H9 (cell line): ENCODE results near the gene CCDC160. TPM values are rescaled to one million over a fixed set of nuclear protein-coding genes. Genes with fewer than 3 reads are reported as not detected.
"Not testable (repeated sequence)": the region's sequence is repeated elsewhere in the genome, so short reads cannot be mapped to it uniquely, and the experiment has no call there.

ENCODE experiments used
- DNase-seq: peaks from one replicate; pipeline ENCODE4 v3.0.0-alpha.2; 2017
- H2AFZ ChIP-seq: one replicate; pipeline ENCODE4 v1.6.1; 2013; ENCODE audit warnings: mild to moderate bottlenecking, low read length, control low read depth, moderate library complexity
- H2AK5ac ChIP-seq: 2 replicates; pipeline ENCODE4 v1.6.1; 2013; ENCODE audit warnings: low read length, control low read depth, mixed read lengths; ENCODE audit not compliant: insufficient read length
- H2BK120ac ChIP-seq: one replicate; pipeline ENCODE4 v1.6.1; 2013; ENCODE audit warnings: low read depth, mild to moderate bottlenecking, low read length, control low read depth, inconsistent platforms; ENCODE audit not compliant: poor library complexity, severe bottlenecking
- H2BK12ac ChIP-seq: 2 replicates; pipeline ENCODE4 v1.6.1; 2013; ENCODE audit warnings: low read length, control low read depth, mixed read lengths, low read depth; ENCODE audit not compliant: insufficient read length
- H2BK15ac ChIP-seq: 2 replicates; pipeline ENCODE4 v1.6.1; 2013; ENCODE audit warnings: low read depth, low read length, control low read depth
- H2BK20ac ChIP-seq: one replicate; pipeline ENCODE4 v1.6.1; 2013; ENCODE audit warnings: low read depth, mild to moderate bottlenecking, low read length, control low read depth, inconsistent platforms; ENCODE audit not compliant: poor library complexity, severe bottlenecking
- H2BK5ac ChIP-seq: 2 replicates; pipeline ENCODE4 v1.6.1; 2013; ENCODE audit warnings: low read length, control low read depth, mixed read lengths; ENCODE audit not compliant: insufficient read length
- H3K14ac ChIP-seq: 2 replicates; pipeline ENCODE4 v1.6.1; 2013; ENCODE audit warnings: low read length, control low read depth; ENCODE audit not compliant: insufficient read depth
- H3K18ac ChIP-seq: 2 replicates; pipeline ENCODE4 v1.6.1; 2013; ENCODE audit warnings: low read depth, mild to moderate bottlenecking, mixed read lengths, low read length, control low read depth; ENCODE audit not compliant: insufficient read length
- H3K23ac ChIP-seq: 2 replicates; pipeline ENCODE4 v1.6.1; 2013; ENCODE audit warnings: low read length, control low read depth, mixed read lengths, low read depth; ENCODE audit not compliant: insufficient read length
- H3K23me2 ChIP-seq: 2 replicates; pipeline ENCODE4 v1.6.1; 2013; ENCODE audit warnings: low read depth, mild to moderate bottlenecking, mixed read lengths, low read length, control low read depth; ENCODE audit not compliant: insufficient read length, poor library complexity, severe bottlenecking
- H3K27ac ChIP-seq: 2 replicates; pipeline ENCODE4 v1.5.1; 2013; ENCODE audit warnings: low read length, control low read depth, mixed read lengths, low read depth; ENCODE audit not compliant: insufficient read length
- H3K27me3 ChIP-seq: 2 replicates; pipeline ENCODE4 v1.6.1; 2013; ENCODE audit warnings: low read length, control low read depth, inconsistent platforms; ENCODE audit not compliant: insufficient read depth
- H3K4ac ChIP-seq: 2 replicates; pipeline ENCODE4 v1.6.1; 2013; ENCODE audit warnings: low read depth, mild to moderate bottlenecking, control low read depth, inconsistent platforms, low read length, moderate library complexity
- H3K4me1 ChIP-seq: 2 replicates; pipeline ENCODE4 v1.6.1; 2013; ENCODE audit warnings: low read length, control low read depth, inconsistent platforms; ENCODE audit not compliant: insufficient read depth
- H3K4me2 ChIP-seq: 2 replicates; pipeline ENCODE4 v1.6.1; 2013; ENCODE audit warnings: low read length, control low read depth, mixed read lengths; ENCODE audit not compliant: insufficient read length, insufficient read depth
- H3K56ac ChIP-seq: 2 replicates; pipeline ENCODE4 v1.6.1; 2013; ENCODE audit warnings: low read depth, mild to moderate bottlenecking, mixed read lengths, low read length, control low read depth; ENCODE audit not compliant: insufficient read length
- H3K79me1 ChIP-seq: 2 replicates; pipeline ENCODE4 v1.6.1; 2013; ENCODE audit warnings: low read depth, mild to moderate bottlenecking, moderate library complexity, low read length, control low read depth, inconsistent platforms; ENCODE audit not compliant: insufficient read depth, poor library complexity, severe bottlenecking
- H3K79me2 ChIP-seq: 2 replicates; pipeline ENCODE4 v1.6.1; 2013; ENCODE audit warnings: low read length, control low read depth, inconsistent platforms; ENCODE audit not compliant: insufficient read depth
- H3K9ac ChIP-seq: 2 replicates; pipeline ENCODE4 v1.6.1; 2013; ENCODE audit warnings: low read length, control low read depth, mixed read lengths; ENCODE audit not compliant: insufficient read length; ENCODE audit errors: extremely low read depth
- H3K9me3 ChIP-seq: one replicate; pipeline ENCODE4 v1.6.1; 2013; ENCODE audit warnings: low read depth, low read length, inconsistent platforms; ENCODE audit not compliant: control insufficient read depth
- H3T11ph ChIP-seq: one replicate; pipeline ENCODE4 v1.6.1; 2013; ENCODE audit warnings: mild to moderate bottlenecking, low read length, control low read depth, inconsistent platforms
- H4K20me1 ChIP-seq: one replicate; pipeline ENCODE4 v1.6.1; 2013; ENCODE audit not compliant: control insufficient read depth, insufficient read length, insufficient read depth
- H4K5ac ChIP-seq: 2 replicates; pipeline ENCODE4 v1.6.1; 2013; ENCODE audit warnings: low read depth, mild to moderate bottlenecking, mixed read lengths, low read length, control low read depth; ENCODE audit not compliant: insufficient read length
- H4K8ac ChIP-seq: replicated peaks from 2 replicates; pipeline ENCODE4 v1.6.1; 2013; ENCODE audit warnings: low read length, control low read depth, mixed read lengths, low read depth; ENCODE audit not compliant: insufficient read length
- H4K91ac ChIP-seq: 2 replicates; pipeline ENCODE4 v1.6.1; 2013; ENCODE audit warnings: low read depth, mild to moderate bottlenecking, moderate library complexity, mixed read lengths, low read length, control low read depth; ENCODE audit not compliant: insufficient read length
- H3K27ac Mint-ChIP-seq, 3 experiments: 2 replicates in 2 of 3; 3 replicates in 1 of 3; pipeline ENCODE4 v1.8.0; 2020 to 2021; ENCODE audit warnings: mixed read lengths in 3 of 3, mild to moderate bottlenecking in 1 of 3, moderate library complexity in 1 of 3
- H3K27me3 Mint-ChIP-seq: 2 replicates; pipeline ENCODE4 v1.8.0; 2021; ENCODE audit warnings: low read depth, mild to moderate bottlenecking, moderate library complexity, mixed read lengths
- H3K36me3 Mint-ChIP-seq, 3 experiments: 2 replicates in 2 of 3; 3 replicates in 1 of 3; pipeline ENCODE4 v1.8.0; 2020 to 2021; ENCODE audit warnings: low read depth in 3 of 3, mixed read lengths in 3 of 3; ENCODE audit not compliant: insufficient read depth in 1 of 3
- H3K4me1 Mint-ChIP-seq, 2 experiments: 2 replicates each; pipeline ENCODE4 v1.8.0; 2020; ENCODE audit warnings: mixed read lengths in 2 of 2
- H3K4me3 Mint-ChIP-seq, 2 experiments: 2 replicates in 1 of 2; 3 replicates in 1 of 2; pipeline ENCODE4 v1.8.0; 2020 to 2021; ENCODE audit warnings: mild to moderate bottlenecking in 2 of 2, mixed read lengths in 2 of 2, moderate library complexity in 1 of 2
- H3K9me3 Mint-ChIP-seq, 2 experiments: 2 replicates in 1 of 2; 3 replicates in 1 of 2; pipeline ENCODE4 v1.8.0; 2020; ENCODE audit warnings: mild to moderate bottlenecking in 2 of 2, mixed read lengths in 2 of 2, moderate library complexity in 1 of 2
- WGBS: extraction: QIAGEN DNeasy Blood & Tissue Kit; methylation state at CpG from one replicate; pipeline ENCODE4 v1.1.7; 2013; ENCODE audit warnings: missing lambda C conversion rate, low lambda C conversion rate, mixed read lengths; ENCODE audit not compliant: insufficient read length; ENCODE audit errors: extremely low coverage; 5-methylcytosine and 5-hydroxymethylcytosine counted together
- total RNA-seq: library from RNA; stranded (reverse); gene quantifications from 2 replicates; pipeline ENCODE4 v1.2.1, GENCODE V29; 2021
- TF ChIP-seq, protein P1 (sequence below): fragments of 200-600 bp; sonication (generic); conservative IDR thresholded peaks from 3 replicates; pipeline ENCODE4 v1.8.0; 2021; ENCODE audit warnings: antibody characterized with exemption, mild to moderate bottlenecking

The CCDC160 gene
- total RNA-seq, 1 experiment from 2014 or later = 1.2 TPM

- Histone ChIP-seq H4K91ac (no peak overlapping the region), H2BK15ac (no peak overlapping the region), H3K14ac (no peak overlapping the region), H3K9ac (no peak overlapping the region), H2BK5ac (no peak overlapping the region), H2AK5ac (no peak overlapping the region), H3K27ac (no peak overlapping the region), H3K18ac (no peak overlapping the region), H3T11ph (no peak overlapping the region), H4K20me1 (no peaks in the 10 kb centered on the region), H3K4ac (no peak overlapping the region), H2BK120ac (no peak overlapping the region), H4K8ac (no peak overlapping the region), H3K23me2 (no peaks in the 10 kb centered on the region), H3K27me3 (no peaks in the 10 kb centered on the region), H3K4me1 (no peaks in the 10 kb centered on the region), H2AFZ (no peak overlapping the region), H3K56ac (no peak overlapping the region), H3K79me1 (no peaks in the 10 kb centered on the region), H3K79me2 (no peaks in the 10 kb centered on the region), H3K23ac (no peak overlapping the region), H3K9me3 (no peaks in the 10 kb centered on the region), H4K5ac (no peak overlapping the region), H2BK12ac (no peak overlapping the region), H3K4me2 (no peak overlapping the region), H2BK20ac (no peak overlapping the region)
- no CpG with 5 or more reads among the region's 2 CpGs for WGBS
- Mint-ChIP-seq H3K9me3 (peaks cover 0 to 29% of the 10 kb centered on the region in 2 experiments; a peak in 2 of 5 replicates), H3K36me3 (no peaks in the 10 kb centered on the region), H3K27me3 (no peaks in the 10 kb centered on the region; the same call in none of the 2 replicates), H3K4me3 (no peak overlapping the region), H3K4me1 (peaks cover 5 to 10% of the 10 kb centered on the region in 2 experiments; a peak in 3 of 4 replicates), H3K27ac (no peak overlapping the region)
- no peak for DNase-seq
- TF ChIP-seq, protein P1, sequence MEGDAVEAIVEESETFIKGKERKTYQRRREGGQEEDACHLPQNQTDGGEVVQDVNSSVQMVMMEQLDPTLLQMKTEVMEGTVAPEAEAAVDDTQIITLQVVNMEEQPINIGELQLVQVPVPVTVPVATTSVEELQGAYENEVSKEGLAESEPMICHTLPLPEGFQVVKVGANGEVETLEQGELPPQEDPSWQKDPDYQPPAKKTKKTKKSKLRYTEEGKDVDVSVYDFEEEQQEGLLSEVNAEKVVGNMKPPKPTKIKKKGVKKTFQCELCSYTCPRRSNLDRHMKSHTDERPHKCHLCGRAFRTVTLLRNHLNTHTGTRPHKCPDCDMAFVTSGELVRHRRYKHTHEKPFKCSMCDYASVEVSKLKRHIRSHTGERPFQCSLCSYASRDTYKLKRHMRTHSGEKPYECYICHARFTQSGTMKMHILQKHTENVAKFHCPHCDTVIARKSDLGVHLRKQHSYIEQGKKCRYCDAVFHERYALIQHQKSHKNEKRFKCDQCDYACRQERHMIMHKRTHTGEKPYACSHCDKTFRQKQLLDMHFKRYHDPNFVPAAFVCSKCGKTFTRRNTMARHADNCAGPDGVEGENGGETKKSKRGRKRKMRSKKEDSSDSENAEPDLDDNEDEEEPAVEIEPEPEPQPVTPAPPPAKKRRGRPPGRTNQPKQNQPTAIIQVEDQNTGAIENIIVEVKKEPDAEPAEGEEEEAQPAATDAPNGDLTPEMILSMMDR = no peak
These were observed 21.2 kb downstream of the CCDC160 start for GRCh38 chrX:134258202-134258601.

DNA sequence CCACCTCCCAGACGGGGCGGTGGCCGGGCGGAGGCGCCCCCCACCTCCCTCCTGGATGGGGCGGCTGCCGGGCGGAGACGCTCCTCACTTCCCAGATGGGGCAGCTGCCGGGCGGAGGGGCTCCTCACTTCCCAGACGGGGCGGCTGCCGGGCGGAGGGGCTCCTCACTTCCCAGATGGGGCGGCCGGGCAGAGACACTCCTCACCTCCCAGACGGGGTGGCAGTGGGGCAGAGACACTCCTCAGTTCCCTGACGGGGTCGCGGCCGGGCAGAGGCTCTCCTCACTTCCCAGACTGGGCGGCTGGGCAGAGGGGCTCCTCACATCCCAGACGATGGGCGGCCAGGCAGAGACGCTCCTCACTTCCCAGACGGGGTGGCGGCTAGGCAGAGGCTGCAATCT, 49.0 kb downstream of the CCDC160 start:
- H3K23ac ChIP-seq, H3K4me3 Mint-ChIP-seq, H2AFZ ChIP-seq: not testable (repeated sequence)

More for the DNA sequence above, 49.0 kb downstream of the CCDC160 start:
- not testable (repeated sequence) for H3K9ac ChIP-seq, H4K20me1 ChIP-seq, H3K27ac Mint-ChIP-seq, H3K18ac ChIP-seq, H2BK12ac ChIP-seq, H2AK5ac ChIP-seq, H2BK15ac ChIP-seq, DNase-seq, H3K23me2 ChIP-seq, H3K27ac ChIP-seq, H3K9me3 ChIP-seq, H3K4me2 ChIP-seq, H4K91ac ChIP-seq, H2BK120ac ChIP-seq, H3K14ac ChIP-seq, H3T11ph ChIP-seq, H4K5ac ChIP-seq, H3K4ac ChIP-seq, H2BK5ac ChIP-seq, H3K56ac ChIP-seq, H3K27me3 ChIP-seq, H3K4me1 ChIP-seq, H4K8ac ChIP-seq, H2BK20ac ChIP-seq, H3K27me3 Mint-ChIP-seq, H3K79me1 ChIP-seq, H3K4me1 Mint-ChIP-seq, H3K79me2 ChIP-seq
- no CpG with 5 or more reads among the region's 28 CpGs for WGBS
- H3K9me3 Mint-ChIP-seq = peaks cover 20 to 57% of the 10 kb centered on the region in 2 experiments
- peaks cover 0 to 10% (median 6%) of the 10 kb centered on the region in 3 experiments; a peak in 4 of 7 replicates for H3K36me3 Mint-ChIP-seq
